ENCODE results near the gene LYRM4.

Gene LYRM4

GRCh38 chr6:5219011-5219691, 41.6 kb downstream of the LYRM4 start:
- Histone ChIP-seq H3K9ac (ENCODE audit: low read length) (no peak overlapping the region), H3K27ac (ENCODE audit: low read depth, low read length) (no peak overlapping the region), H3K4me1 (ENCODE audit: control insufficient read depth, insufficient read depth, low read length) (peaks cover 4% of the 10 kb centered on the region; the same call in 1 of the 2 replicates), H3K9me3 (ENCODE audit: control insufficient read depth, insufficient read depth, low read depth, low read length) (no peaks in the 10 kb centered on the region), H3K36me3 (ENCODE audit: control insufficient read depth, insufficient read depth, low read length) (0 out of 2 replicates have a peak, but pooled peaks cover 2% of the 10 kb centered on the region), H3K4me3 (ENCODE audit: low read depth, low read length) (no peak overlapping the region), H3K27me3 (ENCODE audit: control insufficient read depth, insufficient read depth, low read length) (no peaks in the 10 kb centered on the region)

- H3K36me3 ChIP-seq (ENCODE audit: control insufficient read depth, insufficient read depth, low read length): peaks cover 19% of the 10 kb centered on the region; the same call in 1 of the 2 replicates
- H3K9ac ChIP-seq (ENCODE audit: low read length): no peak overlapping the region
- no peaks in the 10 kb centered on the region for H3K27me3 ChIP-seq (ENCODE audit: control insufficient read depth, insufficient read depth, low read length)
Observed at GRCh38 chr6:5217356-5217755, 43.4 kb downstream of the LYRM4 start.

GRCh38 chr6:5215799-5216198, 45.0 kb downstream of the LYRM4 start:
- Histone ChIP-seq H3K27me3 (ENCODE audit: control insufficient read depth, insufficient read depth, low read length) (no peaks in the 10 kb centered on the region), H3K36me3 (ENCODE audit: control insufficient read depth, insufficient read depth, low read length) (peaks cover 19% of the 10 kb centered on the region; the same call in 1 of the 2 replicates), H3K4me3 (ENCODE audit: low read depth, low read length) (no peak overlapping the region), H3K9me3 (ENCODE audit: control insufficient read depth, insufficient read depth, low read depth, low read length) (no peaks in the 10 kb centered on the region), H3K4me1 (ENCODE audit: control insufficient read depth, insufficient read depth, low read length) (peaks cover 4% of the 10 kb centered on the region; the same call in 1 of the 2 replicates), H3K27ac (ENCODE audit: low read depth, low read length) (no peak overlapping the region), H3K9ac (ENCODE audit: low read length) (no peak overlapping the region)

More at GRCh38 chr6:5217356-5217755, 43.4 kb downstream of the LYRM4 start:
- Histone ChIP-seq H3K9me3 (ENCODE audit: control insufficient read depth, insufficient read depth, low read depth, low read length) (no peaks in the 10 kb centered on the region), H3K27ac (ENCODE audit: low read depth, low read length) (no peak overlapping the region), H3K4me3 (ENCODE audit: low read depth, low read length) (no peak overlapping the region), H3K4me1 (ENCODE audit: control insufficient read depth, insufficient read depth, low read length) (peaks cover 4% of the 10 kb centered on the region; the same call in 1 of the 2 replicates)

GRCh38 chr6:5215159-5215558, 45.6 kb downstream of the LYRM4 start:
- Histone ChIP-seq H3K36me3 (ENCODE audit: control insufficient read depth, insufficient read depth, low read length) (peaks cover 19% of the 10 kb centered on the region; the same call in 1 of the 2 replicates), H3K4me3 (ENCODE audit: low read depth, low read length) (no peak overlapping the region), H3K27ac (ENCODE audit: low read depth, low read length) (no peak overlapping the region), H3K9me3 (ENCODE audit: control insufficient read depth, insufficient read depth, low read depth, low read length) (no peaks in the 10 kb centered on the region), H3K4me1 (ENCODE audit: control insufficient read depth, insufficient read depth, low read length) (peaks cover 4% of the 10 kb centered on the region; the same call in 1 of the 2 replicates), H3K27me3 (ENCODE audit: control insufficient read depth, insufficient read depth, low read length) (no peaks in the 10 kb centered on the region), H3K9ac (ENCODE audit: low read length) (no peak overlapping the region)

- Histone ChIP-seq H3K9me3 (ENCODE audit: control insufficient read depth, insufficient read depth, low read depth, low read length) (no peaks in the 10 kb centered on the region), H3K27me3 (ENCODE audit: control insufficient read depth, insufficient read depth, low read length) (no peaks in the 10 kb centered on the region), H3K9ac (ENCODE audit: low read length) (no peak overlapping the region), H3K27ac (ENCODE audit: low read depth, low read length) (no peak overlapping the region), H3K4me1 (ENCODE audit: control insufficient read depth, insufficient read depth, low read length) (peaks cover 4% of the 10 kb centered on the region; the same call in 1 of the 2 replicates), H3K4me3 (ENCODE audit: low read depth, low read length) (no peak overlapping the region), H3K36me3 (ENCODE audit: control insufficient read depth, insufficient read depth, low read length) (peaks cover 19% of the 10 kb centered on the region; the same call in 1 of the 2 replicates)
Observed at GRCh38 chr6:5214570-5215052, 46.1 kb downstream of the LYRM4 start.

- Histone ChIP-seq H3K4me1 (ENCODE audit: control insufficient read depth, insufficient read depth, low read length) (peaks cover 4% of the 10 kb centered on the region; the same call in 1 of the 2 replicates), H3K4me3 (ENCODE audit: low read depth, low read length) (no peak overlapping the region), H3K9me3 (ENCODE audit: control insufficient read depth, insufficient read depth, low read depth, low read length) (no peaks in the 10 kb centered on the region), H3K27ac (ENCODE audit: low read depth, low read length) (no peak overlapping the region), H3K9ac (ENCODE audit: low read length) (no peak overlapping the region), H3K36me3 (ENCODE audit: control insufficient read depth, insufficient read depth, low read length) (peaks cover 19% of the 10 kb centered on the region; the same call in 1 of the 2 replicates), H3K27me3 (ENCODE audit: control insufficient read depth, insufficient read depth, low read length) (no peaks in the 10 kb centered on the region)
Observed at GRCh38 chr6:5213836-5214235, 46.9 kb downstream of the LYRM4 start.

GRCh38 chr6:5211492-5211891, 49.3 kb downstream of the LYRM4 start:
- H3K36me3 ChIP-seq (ENCODE audit: control insufficient read depth, insufficient read depth, low read length): peaks cover 19% of the 10 kb centered on the region; the same call in 1 of the 2 replicates
- H3K4me3 ChIP-seq (ENCODE audit: low read depth, low read length): no peak overlapping the region
- H3K9ac ChIP-seq (ENCODE audit: low read length): no peak overlapping the region
- H3K27ac ChIP-seq (ENCODE audit: low read depth, low read length): no peak overlapping the region
- no peaks in the 10 kb centered on the region for H3K27me3 ChIP-seq (ENCODE audit: control insufficient read depth, insufficient read depth, low read length)
- no peaks in the 10 kb centered on the region for H3K9me3 ChIP-seq (ENCODE audit: control insufficient read depth, insufficient read depth, low read depth, low read length)
- 0 out of 2 replicates have a peak, but pooled peaks cover under 1% of the 10 kb centered on the region for H3K4me1 ChIP-seq (ENCODE audit: control insufficient read depth, insufficient read depth, low read length)

- H3K9ac ChIP-seq (ENCODE audit: low read length): no peak overlapping the region
- H3K9me3 ChIP-seq (ENCODE audit: control insufficient read depth, insufficient read depth, low read depth, low read length): no peaks in the 10 kb centered on the region
- H3K27me3 ChIP-seq (ENCODE audit: control insufficient read depth, insufficient read depth, low read length): no peaks in the 10 kb centered on the region
- H3K4me3 ChIP-seq (ENCODE audit: low read depth, low read length): no peak overlapping the region
- H3K36me3 ChIP-seq (ENCODE audit: control insufficient read depth, insufficient read depth, low read length): peaks cover 10% of the 10 kb centered on the region; the same call in 1 of the 2 replicates
- H3K27ac ChIP-seq (ENCODE audit: low read depth, low read length): no peak overlapping the region
- H3K4me1 ChIP-seq (ENCODE audit: control insufficient read depth, insufficient read depth, low read length): peaks cover 23% of the 10 kb centered on the region
Observed at GRCh38 chr6:5208471-5208971, 52.2 kb downstream of the LYRM4 start.

GRCh38 chr6:5208057-5208456, 52.7 kb downstream of the LYRM4 start:
- H3K27ac ChIP-seq (ENCODE audit: low read depth, low read length): no peak overlapping the region
- no peaks in the 10 kb centered on the region for H3K27me3 ChIP-seq (ENCODE audit: control insufficient read depth, insufficient read depth, low read length)
- H3K9me3 ChIP-seq (ENCODE audit: control insufficient read depth, insufficient read depth, low read depth, low read length): no peaks in the 10 kb centered on the region
- H3K36me3 ChIP-seq (ENCODE audit: control insufficient read depth, insufficient read depth, low read length): peaks cover 6% of the 10 kb centered on the region; the same call in 1 of the 2 replicates
- no peak overlapping the region for H3K4me3 ChIP-seq (ENCODE audit: low read depth, low read length)
- no peak overlapping the region for H3K9ac ChIP-seq (ENCODE audit: low read length)
- peaks cover 23% of the 10 kb centered on the region for H3K4me1 ChIP-seq (ENCODE audit: control insufficient read depth, insufficient read depth, low read length)

- Histone ChIP-seq H3K36me3 (ENCODE audit: control insufficient read depth, insufficient read depth, low read length) (no peaks in the 10 kb centered on the region), H3K9ac (ENCODE audit: low read length) (no peak overlapping the region), H3K4me3 (ENCODE audit: low read depth, low read length) (no peak overlapping the region), H3K27ac (ENCODE audit: low read depth, low read length) (no peak overlapping the region), H3K4me1 (ENCODE audit: control insufficient read depth, insufficient read depth, low read length) (peaks cover 23% of the 10 kb centered on the region), H3K27me3 (ENCODE audit: control insufficient read depth, insufficient read depth, low read length) (no peaks in the 10 kb centered on the region), H3K9me3 (ENCODE audit: control insufficient read depth, insufficient read depth, low read depth, low read length) (no peaks in the 10 kb centered on the region)
Observed at GRCh38 chr6:5206920-5207561, 53.7 kb downstream of the LYRM4 start.

Measured in HUES6 (cell line).